Fibroblast of skin of abdomen (primary cell): ENCODE measurements around the gene MCOLN1. TPM values are rescaled to one million over a fixed set of nuclear protein-coding genes. Genes with fewer than 3 reads are reported as not detected.

Experiments
- DNase-seq: peaks from one replicate; pipeline ENCODE4 v3.0.0-alpha.2; 2013
- polyA plus RNA-seq, 2 experiments: library from polyadenylated mRNA; unstranded; fragments of 120-200 nt; gene quantifications; one replicate each; pipeline ENCODE4 v1.2.1, GENCODE V29; 2013; ENCODE audit not compliant: insufficient read length in 2 of 2

The MCOLN1 gene
- 10.4 TPM for polyA plus RNA-seq (2013, experiment 1 of 2; ENCODE audit: insufficient read length)
- polyA plus RNA-seq (2013, experiment 2 of 2; ENCODE audit: insufficient read length): 9.3 TPM

DNA sequence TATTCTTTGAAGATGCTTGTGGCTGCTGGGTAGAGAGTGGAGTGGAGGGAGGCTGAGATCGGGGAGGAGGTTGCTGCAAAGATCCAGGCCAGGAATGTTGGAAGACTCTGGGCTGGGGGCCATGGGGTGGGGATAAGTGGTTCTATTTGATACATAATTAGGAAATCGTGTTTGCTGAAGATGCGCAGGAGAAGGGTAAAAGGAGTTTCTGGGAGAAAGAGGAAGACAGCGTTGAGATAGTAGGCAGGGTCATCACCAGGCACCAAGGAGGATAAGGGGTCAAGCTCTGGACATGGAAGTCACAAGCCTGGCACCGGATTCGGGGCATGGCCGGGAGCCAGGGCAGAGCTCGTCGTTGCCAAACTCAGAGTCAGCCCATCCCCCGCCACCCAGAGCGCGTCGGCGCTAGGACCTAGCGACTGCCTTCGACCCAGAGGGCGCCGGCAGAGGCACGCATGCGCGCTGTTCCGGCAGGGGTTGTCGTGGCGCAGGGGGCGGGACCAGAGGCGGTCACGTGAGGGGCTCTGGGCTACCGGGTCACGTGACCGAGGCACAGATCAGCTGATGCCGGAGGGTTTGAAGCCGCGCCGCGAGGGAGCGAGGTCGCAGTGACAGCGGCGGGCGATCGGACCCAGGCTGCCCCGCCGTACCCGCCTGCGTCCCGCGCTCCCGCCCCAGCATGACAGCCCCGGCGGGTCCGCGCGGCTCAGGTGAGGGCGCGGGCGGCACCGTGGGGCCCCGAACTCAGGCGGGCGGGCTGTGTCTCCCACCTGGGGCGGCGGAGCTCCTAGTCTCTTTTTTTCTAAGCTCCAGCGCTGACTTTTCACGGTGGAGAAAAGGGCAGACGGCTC lies at the start of gene MCOLN1:
Gene MCOLN1, plus strand, starts transcription at position 553 of the 851 bp plus-strand sequence. Its CDS starts 127 bp downstream, at position 680.
- DNase-seq: peak; percentile 97

DNA sequence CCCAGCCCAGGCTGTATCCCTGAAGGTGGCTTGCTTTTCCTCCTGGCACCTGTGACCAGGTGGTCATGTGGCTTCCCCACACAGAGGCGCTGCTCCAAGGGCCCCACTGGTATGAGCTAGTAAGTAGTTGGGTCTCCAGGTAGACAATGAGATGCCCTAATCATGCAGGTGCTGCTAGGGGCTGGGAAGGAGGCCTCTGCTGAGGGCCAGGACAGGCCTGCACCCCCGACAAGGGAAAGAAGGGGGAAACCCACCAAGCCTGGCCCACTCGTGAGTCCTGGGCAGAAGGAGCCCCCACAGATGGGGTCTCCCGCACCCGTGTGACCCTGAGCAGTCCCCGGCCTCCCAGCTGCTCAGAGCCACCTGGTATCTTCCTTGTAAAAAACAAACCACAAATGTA lies 46.8 kb upstream of the MCOLN1 start:
- no peak for DNase-seq

DNA sequence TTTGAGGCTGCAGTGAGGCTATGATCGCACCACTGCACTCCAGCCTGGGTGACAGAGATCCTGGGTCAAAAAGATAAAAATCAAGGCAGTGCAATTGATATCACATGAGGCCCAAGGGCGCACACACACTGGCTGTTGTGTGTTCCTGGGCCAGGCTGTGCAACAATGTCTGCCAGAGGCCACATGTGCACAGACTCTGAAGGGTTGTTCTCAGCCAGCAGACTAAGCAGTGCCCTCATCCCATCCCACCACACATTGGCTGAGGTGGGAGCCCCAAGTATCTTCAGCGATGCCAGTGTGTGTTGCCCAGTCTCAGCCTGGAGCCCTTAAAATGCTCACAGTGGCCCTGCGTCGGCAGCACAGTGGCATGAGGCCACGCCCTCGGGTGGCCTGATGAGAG lies 46.2 kb upstream of the MCOLN1 start:
- no peak for DNase-seq

DNA sequence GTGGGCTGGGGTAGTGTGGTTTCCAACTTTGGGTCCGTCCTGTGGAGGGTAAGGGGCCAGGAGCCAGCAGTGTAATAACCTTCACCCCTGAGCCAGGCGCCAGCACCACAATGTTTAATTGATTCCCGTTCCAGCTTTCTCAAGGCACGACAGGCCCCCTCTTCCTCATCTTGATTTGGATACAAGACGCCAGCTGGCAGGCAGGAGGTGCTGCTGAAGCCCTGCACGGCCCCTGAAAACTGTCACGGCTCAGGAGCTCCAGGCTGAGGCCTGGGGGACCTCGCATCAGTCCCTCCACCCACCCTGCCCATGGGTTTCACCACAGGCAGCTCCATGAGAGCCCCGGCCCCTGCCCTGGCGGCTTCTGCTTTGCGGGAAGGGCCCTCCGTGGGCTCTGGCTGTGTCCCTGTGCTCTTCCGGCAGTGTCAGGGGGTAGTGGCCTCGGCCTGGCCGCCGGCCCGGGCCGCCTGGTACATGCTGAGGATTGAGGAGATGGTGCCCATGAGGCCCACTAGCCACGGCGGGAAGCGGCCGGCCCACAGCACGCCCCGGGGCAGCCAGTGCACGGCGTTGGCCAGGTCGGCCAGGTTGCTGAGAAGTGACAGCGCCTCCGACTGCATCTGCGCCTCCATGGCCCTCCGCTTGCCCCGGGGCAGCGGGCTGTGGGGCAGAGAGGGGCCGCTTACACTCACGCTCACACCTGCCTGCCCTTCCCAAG lies 45.5 kb upstream of the MCOLN1 start:
- no peak for DNase-seq

DNA sequence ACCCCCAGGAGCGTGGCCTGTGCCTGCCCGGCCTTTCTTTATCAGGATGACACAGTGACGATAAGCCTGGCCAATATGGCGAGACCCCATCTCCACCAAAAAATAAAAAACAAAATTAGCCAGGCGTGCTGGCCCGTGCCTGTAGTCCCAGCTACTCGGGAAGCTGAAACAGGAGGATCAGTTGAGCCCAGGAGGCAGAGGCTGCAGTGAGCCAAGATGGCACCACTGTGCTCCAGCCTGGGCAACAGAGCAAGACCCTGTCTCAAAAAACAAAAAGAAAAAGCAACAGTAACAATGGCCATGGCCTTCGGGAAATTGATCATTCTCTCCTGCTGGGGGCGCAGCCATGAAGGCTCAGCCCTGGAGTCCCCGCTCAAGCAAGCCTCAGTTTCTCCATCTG lies 44.7 kb upstream of the MCOLN1 start:
- no peak for DNase-seq

DNA sequence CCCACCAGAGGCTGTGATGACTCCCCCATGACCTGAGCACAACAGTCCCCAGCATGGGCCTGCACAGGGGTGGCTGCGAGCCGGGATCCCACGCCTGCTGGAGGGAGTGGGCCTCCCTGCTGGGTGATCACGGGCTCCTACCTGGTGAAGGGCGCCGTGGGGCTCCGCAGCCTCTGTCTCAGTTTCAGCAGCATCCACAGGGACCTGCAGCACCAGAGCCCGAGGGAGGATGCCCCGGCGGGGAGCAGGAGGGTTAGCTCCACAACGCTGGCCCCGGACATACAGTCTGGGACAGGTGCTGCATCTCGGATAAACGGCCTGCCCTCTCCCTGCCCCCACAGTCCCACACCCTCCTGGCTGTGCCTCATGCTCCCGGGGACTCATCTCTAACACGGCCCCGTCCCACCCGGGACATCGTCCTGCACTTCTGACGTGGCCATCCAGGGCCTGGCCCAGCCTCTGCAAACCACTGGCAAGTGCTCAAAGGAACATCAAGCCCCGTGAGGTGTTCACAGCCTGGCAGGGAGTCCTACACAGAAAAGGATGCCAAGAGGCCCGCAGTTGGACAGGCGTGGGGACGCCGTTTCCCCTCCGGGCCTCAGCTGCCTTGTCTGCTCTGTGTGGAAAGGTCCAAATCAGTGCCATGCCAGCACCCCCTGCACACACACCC lies 44.1 kb upstream of the MCOLN1 start:
- no peak for DNase-seq

DNA sequence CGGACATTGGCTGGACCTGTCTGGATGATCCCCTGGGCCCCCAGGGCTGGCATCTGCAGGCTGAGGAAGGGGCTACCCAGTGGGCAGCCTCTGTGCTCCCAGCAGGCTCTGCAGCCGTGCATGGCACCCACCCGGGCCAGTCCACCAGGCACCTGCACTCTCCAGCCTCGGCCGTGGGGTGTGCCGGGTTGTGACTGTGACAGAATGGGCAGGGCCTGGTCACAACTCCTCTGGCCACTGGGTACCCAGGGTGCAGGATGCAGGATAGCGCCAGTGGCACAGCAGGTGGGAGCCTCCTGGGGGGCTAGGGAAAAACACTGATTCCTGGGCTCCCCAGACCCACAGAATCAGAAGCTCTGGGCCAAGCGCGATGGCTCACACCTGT lies 43.6 kb upstream of the MCOLN1 start:
- DNase-seq: no peak

DNA sequence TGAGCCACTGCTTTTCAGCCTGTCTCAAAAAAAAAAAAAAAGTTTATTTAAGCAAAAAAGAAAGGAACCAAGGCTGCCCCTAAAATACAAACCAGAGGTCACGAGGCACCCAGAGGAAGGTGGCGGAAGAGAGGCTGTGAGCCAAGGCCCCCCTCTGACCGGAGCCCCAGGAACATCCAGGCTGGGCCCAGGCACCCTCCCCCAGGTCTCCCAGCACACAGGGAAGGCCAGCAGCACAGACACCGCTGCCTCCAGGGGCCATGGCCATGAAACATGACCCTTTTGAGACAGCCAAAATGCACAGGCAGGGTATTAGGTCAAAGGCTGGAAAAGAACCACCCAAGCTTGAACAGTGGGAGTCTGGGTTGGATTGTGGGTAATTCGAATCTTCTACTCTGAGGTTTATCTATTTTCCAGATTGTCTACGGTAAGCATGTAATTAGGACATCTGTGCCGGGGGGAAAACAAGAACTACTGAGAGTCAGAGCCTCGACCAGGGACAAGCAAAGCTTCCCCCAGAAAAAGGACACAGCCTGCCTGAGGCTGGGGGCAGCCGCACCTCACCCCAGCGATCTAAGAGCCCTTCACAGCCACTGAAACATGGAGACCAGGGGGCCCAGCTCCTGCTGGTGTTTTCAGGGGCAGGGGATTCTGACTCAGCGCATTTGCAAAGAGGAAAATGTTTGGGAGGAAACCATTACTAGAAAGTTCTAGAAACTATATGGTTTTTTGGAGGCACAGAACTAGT lies 42.0 kb upstream of the MCOLN1 start:
- DNase-seq: no peak

DNA sequence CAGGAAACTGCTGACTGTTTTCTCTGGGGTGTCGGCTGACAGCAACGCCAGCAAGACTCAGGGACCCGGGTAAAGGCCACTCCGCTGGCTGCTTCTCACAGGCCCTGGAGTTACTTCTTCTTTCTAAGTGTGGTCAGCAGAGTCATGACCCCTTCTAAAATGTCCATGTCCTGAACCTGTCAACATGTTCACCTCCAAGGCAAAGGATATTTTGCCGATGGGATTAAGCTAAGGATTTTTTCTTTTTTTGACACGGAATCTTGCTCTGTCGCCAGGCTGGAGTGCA lies 41.5 kb upstream of the MCOLN1 start:
- DNase-seq: no peak

DNA sequence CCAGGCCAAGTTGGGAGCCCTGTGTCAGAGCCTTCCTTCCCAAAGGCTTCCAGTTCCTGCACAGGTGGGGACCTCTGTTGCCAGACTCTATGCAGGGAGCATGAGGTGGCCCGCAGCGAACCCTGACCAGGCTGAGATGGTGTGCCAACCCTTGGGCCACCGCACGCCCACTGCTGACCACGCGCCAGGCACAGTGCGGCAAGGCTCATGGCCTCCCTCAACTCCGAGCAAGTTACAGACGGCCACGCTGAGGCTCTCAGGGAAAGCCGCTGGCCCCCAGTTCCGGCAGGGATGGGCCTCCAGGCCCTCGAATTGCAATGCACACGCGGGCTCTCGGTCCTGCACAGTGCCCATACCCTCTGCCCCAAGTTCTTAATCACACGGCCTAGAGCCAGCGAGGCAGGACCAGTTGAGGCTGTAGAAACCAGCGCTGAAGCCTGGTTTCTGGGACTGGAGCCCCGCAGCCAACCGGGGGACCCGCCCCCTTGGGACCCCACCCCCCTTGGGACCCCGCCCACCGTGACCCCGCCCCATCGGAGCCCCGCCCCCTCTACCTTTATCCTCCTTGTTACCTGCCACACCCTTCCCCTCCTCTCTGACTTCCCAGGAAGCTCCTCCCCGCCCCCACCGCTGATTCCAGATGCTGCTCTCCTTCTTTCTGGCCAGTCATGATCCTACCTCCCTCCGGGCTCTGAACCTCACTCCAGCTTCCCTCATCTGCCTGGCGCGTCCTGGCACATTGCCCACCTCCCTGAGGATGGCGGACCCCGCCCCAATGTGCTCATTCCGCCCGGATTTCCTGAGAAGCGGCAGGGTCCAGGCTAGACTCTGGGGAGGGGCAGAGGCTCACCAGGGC lies 39.6 kb upstream of the MCOLN1 start:
- no peak for DNase-seq

DNA sequence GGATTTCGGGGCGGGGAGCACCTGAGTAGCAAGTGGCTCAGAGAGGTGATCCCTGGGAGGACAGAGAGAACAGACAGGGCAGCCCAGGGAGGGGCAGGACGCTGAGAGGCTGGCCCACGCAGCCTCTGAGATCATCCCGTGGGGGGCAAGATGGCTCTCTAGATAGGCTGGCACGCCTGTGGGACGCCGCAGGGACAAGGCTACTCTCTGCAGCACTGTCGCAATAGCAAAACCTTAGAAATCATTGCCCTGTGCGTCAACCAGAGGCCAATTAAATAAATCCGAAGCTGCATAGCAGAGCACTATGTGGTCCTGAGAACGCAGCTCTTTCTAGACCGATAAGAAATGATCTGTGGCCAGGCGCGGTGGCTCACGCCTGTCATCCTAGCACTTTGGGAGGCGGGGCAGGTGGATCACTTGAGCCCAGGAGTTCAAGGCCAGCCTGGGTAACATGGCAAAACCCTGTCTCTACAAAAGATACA lies 38.7 kb upstream of the MCOLN1 start:
- no peak for DNase-seq

DNA sequence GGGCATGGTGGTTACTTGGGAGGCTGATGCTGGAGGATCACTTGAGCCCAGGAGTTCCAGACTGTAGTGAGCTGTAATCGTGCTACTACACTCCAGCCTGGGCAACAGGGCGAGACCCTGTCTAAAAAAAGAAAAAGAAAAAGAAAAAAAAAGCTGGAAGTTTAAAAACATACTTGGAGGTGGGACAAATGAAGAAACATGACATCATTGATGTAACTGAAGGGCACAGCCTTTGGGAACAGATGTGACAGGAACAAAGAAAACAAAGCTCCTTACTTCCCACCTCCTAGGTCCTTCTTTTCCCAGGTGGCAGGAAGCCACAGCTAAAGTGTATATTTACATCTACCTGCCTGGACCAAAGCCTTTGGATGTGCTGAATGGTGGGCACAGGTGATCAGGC lies 35.5 kb upstream of the MCOLN1 start:
- no peak for DNase-seq

DNA sequence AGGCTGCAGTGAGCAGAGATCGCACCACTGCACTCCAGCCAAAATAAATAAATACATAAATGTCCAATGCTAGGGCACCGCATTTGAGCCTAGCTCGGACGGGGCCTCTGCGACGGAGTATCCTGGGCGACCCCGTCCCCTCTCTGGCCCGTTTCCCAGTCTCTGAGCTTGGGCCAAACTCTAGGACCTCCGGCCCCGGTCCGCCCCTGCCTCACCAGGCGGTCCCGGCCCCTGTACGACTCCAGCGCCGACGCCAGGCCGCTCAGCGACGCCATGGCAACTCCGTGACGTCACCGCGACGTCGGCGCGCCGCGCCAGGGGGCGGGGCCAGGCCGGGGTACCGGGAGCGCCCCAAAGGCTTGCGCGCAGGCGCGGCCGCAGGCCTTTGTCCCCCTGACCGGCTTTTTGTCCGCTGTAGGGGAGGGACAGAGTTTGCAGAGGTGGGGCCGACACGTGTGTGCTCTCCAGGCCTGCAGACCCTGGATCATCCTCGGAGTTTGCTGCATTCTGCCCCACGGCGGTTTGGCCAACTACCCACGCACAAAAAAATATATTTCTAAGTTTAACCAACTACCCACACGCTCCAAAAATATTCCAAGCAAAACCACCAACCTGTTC lies 33.6 kb upstream of the MCOLN1 start, which contains the start of gene PEX11G:
Gene PEX11G, minus strand, starts transcription at position 300 of the 618 bp plus-strand sequence. Its CDS starts 25 bp downstream, at position 275.
- DNase-seq: peak; percentile 87

DNA sequence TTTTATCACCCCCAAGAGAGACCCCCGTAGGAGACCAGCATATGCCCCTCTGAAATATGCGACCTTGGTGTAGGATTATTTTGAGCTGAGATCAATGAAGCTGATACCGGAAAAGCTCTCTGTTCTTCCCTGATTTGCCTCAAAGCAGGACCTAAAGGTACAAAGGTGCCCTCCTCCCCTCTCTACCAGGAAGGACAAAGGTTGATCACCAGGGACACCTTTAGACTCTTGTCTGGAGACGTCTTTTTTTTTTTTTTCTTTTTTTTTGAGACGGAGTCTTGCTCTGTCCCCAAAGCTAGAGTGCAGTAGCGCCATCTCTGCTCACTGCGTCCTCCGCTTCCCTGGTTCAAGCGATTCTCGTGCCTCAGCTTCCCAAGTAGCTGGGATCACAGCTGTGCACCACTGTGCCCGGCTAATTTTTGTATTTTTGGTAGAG lies 32.8 kb upstream of the MCOLN1 start:
- DNase-seq: no peak

DNA sequence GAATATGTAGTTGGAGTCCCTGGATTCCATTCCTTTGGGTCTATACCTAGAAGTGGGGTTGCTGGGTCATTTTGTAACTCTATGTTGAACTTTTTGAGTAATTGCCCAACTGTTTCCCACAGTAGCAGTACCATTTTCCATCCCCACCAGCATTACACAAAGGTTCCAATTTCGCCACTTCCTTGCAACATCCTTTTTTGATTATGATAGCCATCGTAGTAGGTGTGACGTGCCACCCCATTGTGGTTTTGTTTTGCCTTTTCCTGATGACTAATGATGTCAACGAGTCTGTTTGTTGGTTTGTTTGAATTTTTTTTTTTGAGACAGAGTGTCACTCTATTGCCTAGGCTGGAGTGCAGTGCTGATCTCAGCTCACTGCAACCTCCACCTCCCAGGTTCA lies 30.3 kb upstream of the MCOLN1 start:
- peak; percentile 9 for DNase-seq

DNA sequence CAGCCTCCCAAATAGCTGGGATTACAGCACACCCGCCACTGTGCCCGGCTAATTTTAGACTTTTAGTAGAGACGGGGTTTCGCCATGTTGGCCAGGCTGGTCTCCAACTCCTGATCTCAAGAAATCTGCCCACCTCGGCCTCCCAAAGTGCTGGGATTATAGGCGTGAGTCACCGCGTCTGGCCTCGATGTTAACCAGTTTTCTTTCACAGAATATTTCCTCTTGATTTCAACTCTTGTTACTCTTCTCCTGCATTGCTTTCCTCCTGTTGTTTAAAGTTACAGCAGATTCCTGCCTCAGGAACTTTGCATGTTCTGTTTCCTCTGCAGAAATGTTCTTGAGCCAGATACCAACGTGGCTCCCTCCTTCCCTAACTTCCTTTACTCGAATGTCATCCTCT lies 29.9 kb upstream of the MCOLN1 start:
- DNase-seq: no peak

DNA sequence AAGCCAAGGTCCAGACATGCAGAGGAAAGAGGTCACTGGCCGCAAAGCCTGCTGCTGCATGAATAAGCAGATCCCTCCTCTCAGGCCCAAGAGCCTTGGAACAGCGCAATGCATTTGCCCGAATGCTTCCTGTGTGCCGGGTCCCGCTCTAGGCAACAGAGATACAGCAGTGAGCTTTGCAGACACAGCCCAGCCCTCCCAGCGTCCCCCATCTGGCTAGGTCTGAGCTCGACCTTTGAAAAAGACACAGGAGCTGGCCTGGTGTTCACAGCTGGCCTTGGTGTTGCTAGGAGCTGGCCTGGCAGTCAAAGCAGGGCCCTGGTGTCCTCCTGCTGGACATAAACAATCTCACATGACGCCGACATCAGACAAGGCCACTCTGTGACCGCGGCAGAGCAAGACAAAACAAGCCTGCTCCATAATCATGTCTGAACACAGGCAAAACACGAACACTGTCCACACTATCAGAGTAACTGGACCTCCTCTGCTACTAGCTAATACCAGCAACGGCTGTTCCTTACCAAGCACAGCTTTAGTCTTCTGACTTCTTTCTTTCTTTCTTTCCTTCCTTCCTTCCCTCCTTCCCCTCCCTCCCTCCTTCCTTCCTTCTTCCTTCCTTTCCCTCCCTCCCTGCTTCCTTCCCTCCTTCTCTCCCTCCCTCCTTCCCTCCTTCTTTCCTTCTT lies 27.9 kb upstream of the MCOLN1 start:
- DNase-seq: no peak

DNA sequence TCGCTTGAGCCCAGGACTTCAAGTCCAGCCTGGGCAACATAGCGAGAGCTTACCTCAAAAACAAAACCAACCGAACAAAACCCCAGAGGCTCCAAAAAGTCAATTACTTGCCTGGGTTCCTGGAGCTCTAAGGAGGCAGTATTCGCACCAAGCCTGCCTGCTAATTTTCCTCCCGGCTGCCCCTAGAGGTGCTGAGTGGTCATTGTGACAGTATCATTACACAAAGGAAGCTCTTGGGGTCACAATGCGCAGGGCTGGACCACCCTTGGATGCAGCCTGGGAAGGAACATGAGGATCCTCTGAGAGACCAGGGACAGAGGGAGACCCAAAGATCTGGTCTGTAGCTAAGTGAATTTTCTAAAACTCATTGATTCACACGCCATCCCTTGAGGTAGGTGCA lies 25.1 kb upstream of the MCOLN1 start:
- DNase-seq: no peak

DNA sequence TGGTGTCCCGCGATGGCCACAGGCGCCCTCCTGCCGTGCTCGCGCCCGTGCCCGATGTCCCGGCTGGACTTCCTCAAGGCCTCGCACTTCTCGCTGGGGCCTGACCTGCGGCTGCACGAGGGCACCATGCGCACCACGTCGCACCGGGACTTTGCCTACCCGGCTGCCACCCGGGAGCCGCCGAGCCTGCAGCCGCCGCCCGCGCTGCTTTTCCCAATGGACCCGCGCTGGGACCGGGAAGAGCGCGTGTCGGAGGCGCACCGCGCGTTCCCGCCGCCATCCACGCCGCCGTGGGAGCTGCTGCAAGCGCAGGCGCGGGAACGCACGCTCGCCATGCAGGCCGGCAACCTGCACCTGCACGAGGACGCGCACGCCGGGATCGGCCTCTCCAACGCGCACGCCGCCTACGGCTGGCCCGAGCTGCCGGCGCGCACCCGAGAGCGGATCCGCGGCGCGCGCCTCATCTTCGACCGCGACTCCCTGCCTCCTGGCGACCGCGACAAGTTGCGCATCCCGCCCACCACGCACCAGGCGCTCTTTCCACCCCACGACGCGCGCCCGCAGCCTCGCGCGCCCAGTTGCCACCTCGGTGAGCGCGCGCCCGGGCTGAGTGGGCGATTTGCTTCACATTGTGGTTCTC lies 21.5 kb upstream of the MCOLN1 start:
- DNase-seq: no peak

DNA sequence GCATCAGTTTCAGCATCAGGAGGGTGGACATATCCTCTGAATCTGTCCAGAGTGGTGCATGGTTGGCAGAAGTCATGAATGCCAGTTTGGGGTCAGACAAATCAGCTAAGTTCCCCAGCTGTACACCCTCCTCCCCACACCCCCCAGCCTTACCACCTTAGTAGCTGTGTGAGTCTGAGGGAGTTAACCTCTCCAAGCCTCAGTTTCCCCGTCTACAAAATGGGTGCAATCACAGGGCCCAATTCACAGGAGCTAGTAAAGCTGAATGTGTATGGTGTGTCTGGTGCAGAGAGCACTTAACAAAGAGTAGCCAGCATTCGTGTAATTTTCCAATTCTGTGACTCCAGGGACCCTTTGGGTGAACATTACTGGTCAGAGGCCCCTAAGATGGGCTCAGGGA lies 19.9 kb upstream of the MCOLN1 start:
- DNase-seq: no peak
